Prostate gland (tissue), 2 donors: ENCODE measurements around the gene LRP8.

Experiments
- POLR2AphosphoS5 ChIP-seq: sonication (generic); formaldehyde crosslinking; IDR thresholded peaks from one replicate; pipeline ENCODE4 v1.6.1; 2017; ENCODE audit warnings: antibody characterized with exemption
- TF ChIP-seq, protein P1 (sequence below), 4 experiments: fragments of 200-600 bp in 2 of 4; fragments of 450-650 bp in 2 of 4; sonication (generic) in 2 of 4; IDR thresholded peaks; 1 replicate in 3 of 4; 2 replicates in 1 of 4; pipeline ENCODE4 v1.5.1; 2016 to 2019; ENCODE audit warnings: antibody characterized with exemption in 4 of 4, mild to moderate bottlenecking in 2 of 4, moderate library complexity in 2 of 4

DNA sequence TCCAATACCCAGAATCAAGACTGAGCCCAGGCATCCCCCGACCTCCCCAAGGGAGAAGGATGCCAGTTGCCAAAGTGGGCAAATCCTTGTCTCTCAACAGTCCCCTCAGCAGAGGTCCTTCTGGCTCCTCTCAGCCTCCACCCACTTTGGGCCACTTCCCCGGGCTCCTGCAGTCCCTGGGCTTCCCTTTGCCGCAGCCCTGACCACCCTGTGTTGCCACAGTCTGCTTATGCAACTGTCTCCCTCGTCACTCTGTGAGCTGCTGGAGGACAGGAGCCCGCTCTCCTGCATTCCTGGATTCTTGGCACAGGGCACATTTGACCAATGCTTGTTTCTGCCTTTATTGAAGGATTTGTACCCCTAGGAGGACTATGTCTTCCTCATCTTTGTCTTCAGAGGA is 2.9 kb upstream of the LRP8 start:
- TF ChIP-seq, protein P1, sequence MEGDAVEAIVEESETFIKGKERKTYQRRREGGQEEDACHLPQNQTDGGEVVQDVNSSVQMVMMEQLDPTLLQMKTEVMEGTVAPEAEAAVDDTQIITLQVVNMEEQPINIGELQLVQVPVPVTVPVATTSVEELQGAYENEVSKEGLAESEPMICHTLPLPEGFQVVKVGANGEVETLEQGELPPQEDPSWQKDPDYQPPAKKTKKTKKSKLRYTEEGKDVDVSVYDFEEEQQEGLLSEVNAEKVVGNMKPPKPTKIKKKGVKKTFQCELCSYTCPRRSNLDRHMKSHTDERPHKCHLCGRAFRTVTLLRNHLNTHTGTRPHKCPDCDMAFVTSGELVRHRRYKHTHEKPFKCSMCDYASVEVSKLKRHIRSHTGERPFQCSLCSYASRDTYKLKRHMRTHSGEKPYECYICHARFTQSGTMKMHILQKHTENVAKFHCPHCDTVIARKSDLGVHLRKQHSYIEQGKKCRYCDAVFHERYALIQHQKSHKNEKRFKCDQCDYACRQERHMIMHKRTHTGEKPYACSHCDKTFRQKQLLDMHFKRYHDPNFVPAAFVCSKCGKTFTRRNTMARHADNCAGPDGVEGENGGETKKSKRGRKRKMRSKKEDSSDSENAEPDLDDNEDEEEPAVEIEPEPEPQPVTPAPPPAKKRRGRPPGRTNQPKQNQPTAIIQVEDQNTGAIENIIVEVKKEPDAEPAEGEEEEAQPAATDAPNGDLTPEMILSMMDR (IDR thresholded peaks at IDR 0.05), result no peak
- no peak for TF ChIP-seq POLR2AphosphoS5
